Activated CD8-positive, alpha-beta memory T cell treated with anti-CD3 and anti-CD28 coated beads, Interleukin-2, amount 50 U/mL, for 48 hours (primary cell): ENCODE measurements around the gene MEGF6.

Source experiments
- DNase-seq: peaks from one replicate; pipeline ENCODE4 v3.0.0-alpha.2; 2020

The MEGF6 gene

DNA sequence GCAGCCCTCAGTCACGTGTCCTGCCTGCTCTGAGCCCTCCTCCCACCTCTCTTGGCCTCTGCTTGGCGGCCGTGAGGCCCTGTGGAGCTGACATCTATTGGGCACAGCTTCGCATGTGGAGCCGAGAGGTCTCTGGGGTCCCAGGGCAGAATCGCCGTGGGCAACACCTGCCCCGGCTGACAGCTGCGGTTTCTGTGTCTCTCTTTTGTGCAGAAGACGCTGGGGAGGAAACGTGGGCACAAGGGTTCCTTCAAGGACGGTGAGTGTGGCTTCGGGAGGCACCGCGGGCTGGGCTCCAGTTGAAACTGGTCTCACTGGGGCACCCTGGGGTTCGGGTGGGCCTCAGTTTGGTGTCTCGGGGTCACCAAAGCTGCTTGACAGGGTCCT lies 145.4 kb downstream of the MEGF6 start:
- DNase-seq = no peak

DNA sequence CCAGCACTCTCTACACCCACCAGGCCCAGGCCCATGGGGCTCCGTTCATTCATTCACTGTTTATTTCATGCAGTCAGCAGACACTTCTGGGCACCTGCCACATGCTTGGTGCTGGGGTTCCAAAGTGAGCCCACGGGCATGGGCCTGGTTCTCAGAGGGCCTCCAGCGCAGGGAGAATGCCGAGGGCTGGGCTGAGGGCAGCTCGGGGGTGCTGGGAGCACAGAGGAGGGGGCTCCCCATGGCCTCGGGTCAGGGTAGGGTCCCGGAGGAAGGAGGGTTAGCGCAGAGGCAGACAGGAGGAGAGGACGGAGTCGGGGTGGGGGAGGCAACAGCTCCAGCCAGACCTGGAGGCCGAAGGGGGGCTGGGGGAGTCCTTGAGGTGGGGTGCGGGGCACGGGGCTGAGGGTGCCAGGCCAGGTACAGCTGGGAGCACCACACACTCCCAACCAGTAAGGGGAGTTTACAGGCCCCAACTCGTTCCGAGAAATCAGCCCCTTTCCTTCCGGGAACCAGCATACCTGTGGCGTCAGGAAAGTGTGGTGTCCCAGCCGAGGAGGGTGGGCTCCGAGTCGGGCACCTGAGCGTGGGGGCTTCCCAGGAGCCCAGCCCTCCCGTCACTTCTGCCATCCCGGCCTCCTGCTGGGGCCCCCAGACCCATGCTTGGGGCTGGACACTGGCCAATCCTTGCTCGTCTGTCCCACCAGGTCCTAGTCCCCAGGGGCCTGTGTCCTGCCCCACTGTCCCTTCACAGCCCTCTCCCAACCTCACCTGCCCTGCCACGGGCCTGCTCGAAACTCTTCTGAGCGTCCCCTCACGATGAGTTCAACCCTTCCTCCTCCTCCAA lies 146.0 kb downstream of the MEGF6 start:
- DNase-seq = no peak

DNA sequence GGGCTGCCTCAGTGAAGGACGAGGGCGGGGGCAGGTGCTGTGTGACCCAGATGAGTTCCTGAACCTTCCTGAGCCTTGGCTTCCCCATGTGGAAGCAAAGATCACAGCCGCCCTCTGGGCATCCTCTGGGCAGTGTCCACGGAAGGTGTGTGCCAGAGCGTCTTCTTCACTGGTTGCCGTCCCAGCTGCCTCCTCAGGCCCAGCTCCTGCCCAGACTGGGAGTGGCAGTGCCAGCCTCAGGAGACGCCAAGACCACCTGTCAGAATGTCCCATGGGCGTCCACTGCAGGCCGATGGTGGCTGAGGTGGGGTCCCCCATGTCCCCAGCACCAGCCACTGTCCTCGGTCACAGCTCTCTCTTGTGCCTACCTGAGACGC lies 146.7 kb downstream of the MEGF6 start:
- no peak for DNase-seq

DNA sequence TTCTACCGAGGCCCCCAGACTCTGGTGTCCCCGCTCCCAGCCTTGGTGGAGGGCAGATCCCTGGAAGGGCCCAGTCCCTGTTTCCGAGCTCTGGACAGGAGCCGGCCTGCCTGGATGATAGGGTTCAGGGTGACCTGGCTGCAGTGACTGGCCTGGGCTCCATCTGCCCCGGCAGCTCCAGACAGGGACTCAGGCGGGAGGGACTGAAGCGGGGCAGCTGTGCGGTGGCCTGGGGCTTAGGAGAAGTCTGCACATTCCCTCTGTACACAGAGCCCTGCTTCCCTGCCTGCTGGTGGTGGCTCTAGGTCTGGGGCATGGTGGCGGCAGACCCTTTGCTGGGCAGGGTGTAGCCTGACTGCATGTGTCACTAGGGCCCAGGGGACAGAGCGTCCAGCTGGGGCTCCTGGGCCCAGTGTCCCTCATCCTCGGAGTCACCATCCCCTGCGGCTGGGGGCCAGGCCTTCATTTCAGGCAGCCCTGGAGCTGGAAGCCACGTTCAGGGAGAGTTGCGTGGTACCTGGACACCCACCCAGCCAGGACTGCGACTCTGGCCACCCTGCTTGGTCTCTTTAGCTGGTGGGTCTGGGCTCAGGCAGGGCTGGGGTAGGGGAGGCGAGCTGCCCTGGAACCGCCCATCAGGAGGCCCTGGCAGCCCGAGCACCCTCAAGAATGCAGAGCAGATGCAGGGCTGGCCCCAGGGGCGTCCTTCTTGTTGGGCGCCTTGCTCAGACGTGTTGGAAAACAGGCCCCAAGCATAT lies 147.2 kb downstream of the MEGF6 start:
- DNase-seq = no peak

DNA sequence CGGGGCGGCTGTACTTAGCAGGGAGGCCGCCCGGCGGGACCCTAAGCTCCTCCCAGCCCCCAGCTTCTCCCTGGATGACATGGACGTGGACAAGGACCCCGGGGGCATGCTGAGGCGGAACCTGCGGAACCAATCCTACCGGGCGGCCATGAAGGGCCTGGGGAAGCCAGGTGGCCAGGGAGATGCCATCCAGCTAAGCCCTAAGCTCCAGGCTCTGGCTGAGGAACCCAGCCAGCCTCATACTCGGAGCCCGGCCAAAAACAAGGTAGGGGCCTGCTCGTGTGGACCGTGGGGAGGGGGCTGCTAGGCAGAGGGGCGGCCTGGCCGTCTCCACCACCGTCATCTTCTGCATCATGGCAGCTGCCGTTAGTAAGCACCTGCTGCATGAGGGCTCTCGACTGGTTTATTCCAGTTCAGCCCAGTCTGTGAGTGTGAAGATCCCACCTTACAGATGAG lies 147.9 kb downstream of the MEGF6 start:
- no peak for DNase-seq

DNA sequence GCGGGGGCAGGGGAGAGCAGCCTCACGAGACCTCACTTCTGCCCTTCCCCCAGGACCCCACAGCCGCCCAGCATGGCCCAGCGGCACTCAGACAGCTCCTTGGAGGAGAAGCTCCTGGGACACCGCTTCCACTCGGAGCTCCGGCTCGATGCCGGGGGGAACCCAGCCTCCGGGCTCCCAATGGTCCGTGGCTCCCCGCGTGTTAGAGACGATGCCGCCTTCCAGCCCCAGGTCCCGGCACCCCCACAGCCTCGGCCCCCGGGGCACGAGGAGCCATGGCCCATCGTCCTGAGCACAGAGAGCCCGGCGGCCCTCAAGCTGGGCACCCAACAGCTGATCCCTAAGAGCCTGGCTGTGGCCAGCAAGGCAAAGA lies 148.3 kb downstream of the MEGF6 start:
- no peak for DNase-seq

DNA sequence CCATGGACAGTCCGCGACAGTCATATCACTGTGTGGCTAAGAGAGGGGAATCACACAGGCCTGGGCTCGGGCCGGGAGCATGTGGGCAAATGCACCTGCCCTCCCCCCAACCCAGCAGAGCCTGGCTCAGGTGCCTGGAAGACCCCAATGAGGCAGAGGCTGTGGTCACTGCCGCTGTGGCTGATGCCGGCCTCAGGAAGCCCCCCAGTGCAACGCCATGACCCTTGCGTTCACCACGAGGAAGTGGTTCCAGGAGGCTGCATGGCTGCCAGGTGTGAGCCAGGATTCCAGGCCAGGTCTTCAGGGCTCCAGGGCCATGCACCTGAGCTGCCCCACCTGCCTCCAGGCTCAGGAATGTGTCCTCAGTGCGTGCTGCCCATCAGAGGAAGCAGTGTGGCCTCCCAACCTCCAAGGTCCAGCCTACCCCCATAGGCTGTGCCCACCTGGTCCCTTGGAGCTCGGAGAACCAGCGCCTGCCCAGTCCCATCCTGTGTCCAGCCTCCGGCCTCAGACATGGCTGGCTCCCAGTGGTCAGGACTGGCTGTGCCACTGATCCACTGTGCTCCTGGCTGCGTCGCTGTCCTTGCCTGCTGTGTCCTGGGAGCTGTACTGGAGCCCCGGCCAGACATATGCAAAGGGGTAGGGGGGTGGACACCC lies 148.8 kb downstream of the MEGF6 start:
- DNase-seq = no peak

DNA sequence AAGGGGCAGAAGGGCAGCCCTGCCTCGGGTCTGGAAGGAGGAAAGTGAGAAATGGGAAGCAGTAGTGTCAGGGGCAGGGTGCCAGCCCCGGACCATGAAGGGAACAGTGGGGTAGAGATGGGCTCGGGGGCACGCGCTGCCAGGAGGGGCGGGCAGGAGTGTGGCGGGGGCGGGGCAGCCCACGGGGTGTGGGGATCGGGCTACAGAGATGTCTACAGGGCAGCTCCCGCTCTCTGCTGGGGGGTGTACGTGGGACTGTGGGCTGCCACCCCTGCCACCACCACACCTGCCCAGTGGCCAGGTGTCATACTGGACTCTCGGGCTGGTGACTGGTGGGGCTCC lies 149.4 kb downstream of the MEGF6 start:
- no peak for DNase-seq

DNA sequence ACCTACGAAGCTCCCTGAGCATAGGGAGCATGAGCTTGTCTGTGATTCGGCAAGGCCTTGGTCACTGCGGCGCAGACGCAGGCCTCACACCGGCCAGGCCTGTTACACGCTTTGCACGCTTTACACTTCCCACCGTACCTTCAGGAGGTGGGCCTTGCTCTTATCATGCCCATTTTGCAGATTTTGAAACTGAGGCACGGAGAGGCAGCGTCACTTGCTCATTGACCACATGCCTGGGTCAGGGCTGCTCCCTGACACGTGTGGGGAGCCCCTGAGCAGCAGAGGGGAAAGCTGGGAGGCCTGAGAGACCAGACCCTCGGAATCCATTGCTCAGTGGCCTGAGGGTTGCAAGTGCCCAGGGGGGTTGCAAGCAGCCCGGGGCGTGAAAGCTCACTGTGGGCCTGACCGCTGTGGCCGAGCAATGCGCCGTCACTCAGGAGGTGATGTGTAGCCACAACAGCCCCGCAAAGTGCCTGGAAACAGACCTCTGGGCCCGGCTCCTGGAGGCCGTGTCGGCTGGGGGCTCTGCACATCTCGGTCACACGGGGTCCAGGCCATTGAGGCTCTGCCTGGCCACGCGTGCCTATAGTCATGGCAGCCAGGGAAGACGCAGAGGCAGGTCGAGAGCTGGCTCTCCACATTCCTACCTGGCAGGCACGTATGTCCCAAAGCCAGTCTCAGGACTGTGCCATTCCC lies 149.9 kb downstream of the MEGF6 start:
- no peak for DNase-seq

DNA sequence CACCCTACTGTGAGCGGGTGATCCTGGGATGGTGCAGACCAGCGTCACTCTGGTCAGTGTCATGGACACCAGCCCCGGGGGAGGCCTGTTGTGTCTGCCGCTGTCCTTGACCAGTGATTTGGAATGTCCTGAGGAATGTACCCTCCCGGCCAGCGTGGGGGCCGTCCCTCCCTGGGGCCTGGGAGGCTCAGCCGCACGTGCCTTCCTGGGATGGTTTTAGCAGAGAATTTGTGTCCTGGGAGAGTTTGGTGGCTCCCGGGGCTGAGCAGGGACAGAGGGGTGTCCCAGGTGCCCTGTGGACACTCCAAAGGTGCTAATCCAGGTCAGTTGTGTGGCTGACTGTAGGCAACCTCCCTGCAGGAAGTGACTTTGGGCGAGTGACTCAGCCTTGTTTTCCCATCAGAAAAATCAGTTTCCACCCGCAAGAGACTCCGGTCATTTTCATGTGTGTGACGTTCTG lies 150.6 kb downstream of the MEGF6 start:
- no peak for DNase-seq

DNA sequence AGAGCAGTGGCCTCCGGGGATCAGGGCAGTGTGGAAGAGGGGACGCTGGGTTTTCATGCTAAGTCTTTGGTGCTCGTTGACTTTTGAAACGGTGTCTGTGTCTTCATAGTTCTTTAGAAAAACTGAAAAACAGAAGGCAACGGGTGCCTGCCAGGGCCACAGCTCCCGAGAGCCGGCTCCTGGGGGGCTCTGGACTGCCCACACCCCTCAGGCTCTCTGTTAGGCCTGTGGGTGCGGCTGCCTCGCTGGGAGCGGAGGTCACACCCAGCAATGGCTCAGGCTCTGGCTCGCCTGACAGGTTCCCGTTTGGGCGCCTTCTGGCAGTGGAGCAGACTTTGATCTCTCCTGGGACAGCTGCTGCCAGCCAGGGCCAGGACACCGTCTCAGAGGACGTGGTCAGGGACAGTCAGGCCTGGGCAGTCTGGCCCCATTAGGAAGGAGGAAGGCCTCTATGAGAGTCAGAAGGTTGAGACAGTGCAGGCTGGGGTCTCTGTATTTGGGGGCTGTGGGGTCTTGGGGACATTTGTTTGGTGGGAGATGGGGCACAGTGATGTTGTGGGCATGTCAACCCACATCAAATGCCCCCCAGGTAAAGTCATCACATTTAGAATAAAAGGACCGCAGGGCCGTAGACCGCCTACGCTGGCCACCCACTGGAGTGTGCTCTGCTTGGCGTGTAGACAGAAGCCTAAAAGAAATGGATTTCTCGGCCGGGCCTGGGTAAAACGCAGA lies 151.2 kb downstream of the MEGF6 start:
- no peak for DNase-seq

DNA sequence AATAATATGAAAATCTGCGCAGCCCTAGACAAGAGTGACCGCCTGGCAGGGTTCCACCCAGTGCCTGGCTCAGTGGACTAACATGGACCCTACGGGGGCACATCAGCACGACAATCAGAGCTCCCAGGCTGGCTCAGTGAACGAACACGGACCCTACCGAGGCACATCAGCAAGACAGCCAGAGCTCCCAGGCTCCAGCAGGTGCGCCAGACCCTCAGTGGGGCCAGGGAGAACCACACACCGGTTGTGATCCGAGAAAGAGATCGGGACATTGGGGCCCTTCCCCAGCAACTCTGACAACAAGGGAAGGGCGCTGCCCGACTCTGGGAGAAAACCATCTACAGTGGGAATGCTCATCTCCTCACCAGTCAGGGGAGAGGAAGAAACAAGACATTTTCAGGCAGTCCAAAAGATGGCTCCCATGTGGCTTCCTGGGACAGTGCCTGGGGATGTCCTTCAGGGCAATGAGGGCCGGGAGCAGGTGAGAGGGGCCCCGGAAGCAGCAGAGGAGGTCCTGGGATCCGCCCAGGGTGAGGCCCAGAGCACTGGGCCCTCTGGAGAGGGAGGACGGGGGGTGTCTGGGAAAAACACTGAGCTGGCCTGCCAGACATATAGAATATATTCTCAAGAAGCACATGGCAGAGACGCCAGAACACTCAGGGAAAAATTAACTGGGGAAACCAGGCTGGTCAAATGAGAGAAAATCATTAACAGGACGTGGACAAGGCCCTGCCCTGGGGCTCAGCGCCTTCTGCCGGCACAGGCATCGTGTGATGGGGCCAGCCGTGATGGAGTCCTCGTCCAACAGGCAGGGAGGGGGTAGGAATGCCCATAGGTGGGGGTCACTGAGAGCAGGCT lies 152.0 kb downstream of the MEGF6 start:
- no peak for DNase-seq

DNA sequence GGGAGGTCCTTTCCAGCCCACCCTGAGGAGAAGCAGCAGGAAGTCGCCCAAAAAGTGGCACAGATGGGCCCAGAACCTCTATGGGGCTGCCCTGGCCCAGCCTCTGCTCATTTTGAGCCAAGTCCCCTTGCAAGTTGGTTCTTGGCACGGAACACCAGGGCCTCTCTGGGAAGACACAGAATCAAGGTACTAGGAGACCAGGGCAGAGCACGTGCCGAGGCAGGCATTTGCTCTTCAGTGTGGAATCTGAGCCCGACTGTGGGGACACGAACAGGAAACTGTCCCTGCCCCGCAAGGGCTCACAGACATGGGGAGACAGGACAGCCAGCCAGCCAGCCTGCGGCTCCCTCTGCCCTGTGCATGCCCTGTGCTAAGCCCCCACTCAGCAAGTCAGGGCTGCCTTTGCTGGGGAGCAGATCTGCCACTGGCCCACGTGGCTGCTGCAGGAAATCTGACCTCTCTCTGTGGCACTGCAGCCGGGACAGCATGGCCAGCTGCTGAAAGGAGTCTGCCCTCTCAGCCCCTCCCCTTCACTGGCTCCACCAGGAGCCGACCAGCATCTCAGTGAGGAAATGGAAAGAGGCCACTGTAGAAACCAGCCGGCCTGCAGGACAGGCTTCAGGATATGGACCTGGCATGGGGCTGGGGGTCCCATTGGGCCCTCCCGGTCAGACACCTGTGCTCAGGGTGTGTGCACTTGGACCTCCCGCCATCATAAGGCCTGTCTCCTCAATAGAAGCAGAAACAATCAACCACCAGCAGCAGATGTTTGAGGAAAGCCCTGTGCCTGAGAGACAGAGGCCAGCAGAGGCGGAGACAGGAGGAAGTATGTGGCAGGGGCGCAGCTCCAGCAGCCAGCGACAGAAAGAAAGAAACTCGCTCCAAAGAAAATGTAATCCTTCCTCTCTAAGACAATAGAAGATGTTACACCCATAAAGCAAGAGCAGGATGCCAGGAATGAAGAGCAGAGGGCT lies 153.1 kb downstream of the MEGF6 start:
- no peak for DNase-seq

DNA sequence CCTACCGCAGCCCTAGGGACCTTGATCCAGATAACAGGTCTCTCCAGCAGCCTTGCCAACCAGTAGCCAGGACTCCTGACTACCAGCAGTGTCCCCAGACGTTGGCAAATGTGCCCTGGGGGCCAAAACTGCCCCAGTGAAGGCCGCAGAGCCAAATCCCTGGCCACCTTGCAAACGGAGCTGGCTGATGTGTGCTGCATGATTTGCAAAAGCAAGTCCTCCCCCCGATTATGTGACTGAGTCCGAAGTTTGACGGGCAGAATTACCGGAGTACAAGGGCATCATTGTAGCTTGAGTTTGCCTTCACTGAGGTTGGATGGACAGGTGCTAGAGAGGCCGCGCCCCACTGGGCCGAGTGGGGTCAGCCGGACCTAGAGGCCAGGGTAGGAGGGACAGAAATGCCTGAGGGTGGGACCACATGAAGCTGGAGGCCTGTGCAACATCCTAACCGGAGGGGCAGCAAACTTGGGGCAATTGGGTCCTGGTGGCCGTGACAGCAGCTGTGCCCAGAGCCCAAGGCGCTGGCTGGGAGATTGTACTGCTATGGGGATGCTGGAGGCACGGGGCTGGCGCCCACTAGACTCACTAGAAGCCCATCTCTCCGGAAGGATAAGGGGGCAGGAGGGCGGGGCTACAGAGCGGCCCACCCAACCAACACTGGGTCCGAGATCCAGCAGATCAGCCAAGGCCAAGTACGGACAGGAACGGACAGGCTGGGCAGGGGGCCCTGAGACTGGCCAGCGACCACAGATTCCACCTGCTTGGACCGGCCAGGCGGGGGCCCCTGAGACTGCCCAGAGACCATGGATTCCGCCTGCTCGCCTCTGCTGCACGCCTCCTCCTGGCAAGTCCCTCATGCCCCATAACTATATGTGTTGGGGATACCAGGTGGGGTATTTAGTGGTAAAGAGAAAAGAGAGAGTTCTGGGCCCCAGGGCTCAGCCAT lies 154.1 kb downstream of the MEGF6 start:
- DNase-seq = no peak

DNA sequence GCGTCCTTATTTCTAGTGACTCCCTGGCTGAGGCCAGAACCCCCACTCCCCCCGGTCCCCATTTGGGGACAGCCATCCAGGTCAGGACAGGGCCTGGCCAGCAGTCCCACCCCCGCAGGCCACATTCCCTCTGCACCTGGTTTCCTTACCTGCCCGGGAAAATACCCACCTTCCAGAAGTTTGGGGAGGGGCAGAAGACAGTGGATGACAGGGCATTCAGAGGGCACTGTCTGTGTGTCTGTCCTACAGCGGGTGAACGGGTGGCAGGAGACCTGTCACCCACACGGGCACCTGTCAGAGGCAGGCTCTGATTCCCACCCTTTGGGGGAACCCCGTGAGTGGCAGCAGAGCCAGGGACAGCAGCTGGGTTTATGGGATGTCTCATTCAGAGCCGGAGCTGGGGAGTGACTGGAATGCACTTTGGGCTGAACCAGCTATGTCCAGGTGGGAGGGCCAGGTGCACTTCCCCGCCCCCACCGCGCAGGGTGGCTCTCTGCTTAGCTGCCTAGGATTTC lies 154.8 kb downstream of the MEGF6 start:
- DNase-seq = no peak

DNA sequence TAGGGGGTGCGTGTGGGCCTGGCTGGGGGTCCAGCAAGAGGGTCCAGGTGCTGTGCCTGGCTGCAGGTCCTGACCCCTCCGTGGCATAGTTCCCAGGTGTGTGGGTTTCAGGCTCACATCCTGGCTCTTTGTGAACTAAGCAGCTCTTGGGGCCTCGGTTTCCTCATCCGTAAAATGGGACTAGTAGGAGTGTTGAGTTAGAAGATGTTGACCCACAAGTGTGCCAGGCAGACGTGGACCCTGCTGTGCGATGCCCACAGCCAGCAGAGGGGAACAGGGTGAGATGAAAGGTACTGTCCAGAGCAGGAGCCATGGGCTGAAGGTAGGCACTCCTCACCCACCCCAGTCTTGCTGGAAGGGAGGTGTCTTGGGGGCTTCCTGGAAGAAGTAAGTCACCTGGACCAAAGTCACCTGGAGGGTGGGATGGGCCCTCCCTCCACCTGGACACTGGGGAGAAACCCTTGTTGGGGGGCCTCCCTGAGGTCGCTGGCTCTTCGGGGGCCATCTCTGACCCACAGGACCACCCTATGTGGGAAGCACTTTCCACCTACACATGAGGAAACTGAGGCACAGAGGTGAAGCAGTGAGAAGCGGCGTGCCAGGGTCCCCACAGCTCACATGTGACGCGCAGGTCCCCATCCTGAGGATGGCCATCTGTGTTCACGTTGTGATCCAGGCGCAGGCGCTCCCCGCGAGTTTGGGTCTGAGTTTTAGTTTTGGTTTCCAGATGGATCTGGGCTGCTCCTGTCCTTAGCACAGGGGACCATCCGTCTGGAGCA lies 155.4 kb downstream of the MEGF6 start:
- no peak for DNase-seq

DNA sequence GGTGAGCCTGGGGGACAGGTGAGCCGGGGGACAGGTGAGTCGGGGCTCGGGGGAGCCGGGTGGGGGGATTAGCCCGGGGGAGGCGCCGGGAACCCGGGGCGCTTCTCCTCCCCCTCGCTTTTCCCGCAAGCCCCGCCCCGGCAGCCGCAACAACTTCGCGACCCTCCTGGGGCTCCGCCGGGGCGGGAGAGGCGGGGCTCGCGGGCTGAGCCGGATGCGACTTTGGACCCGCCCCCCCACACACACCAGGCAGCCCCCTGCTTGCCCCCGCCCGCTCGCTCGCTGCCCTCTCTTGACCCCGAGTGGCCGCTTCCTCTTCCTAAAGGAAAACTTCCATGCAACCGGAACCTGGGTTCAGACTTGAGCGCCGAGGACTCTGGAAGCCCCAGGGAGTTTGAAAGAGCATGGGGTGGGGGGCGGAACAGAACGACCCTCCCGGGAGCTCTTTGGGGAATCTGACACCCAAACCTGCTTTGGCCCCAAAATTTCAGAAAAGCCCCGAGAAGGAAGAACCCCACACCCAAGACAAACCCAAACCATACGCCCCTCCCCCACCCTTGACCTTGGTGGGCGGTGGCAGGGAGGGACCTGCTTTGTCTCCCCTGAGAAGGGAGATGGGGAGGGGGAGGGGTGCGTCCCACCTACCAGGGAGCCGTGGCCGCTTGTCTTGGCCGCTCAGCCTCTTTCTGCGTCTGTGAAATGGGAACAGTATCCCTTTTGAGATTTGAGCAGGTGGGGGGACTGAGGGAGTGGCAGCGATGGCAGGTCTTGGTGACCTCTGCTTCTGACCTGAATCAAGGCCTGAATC lies 156.3 kb downstream of the MEGF6 start:
- no peak for DNase-seq
